Endothelial cell of umbilical vein (primary cell): ENCODE data around the gene RAX. TPM values are rescaled to one million over a fixed set of nuclear protein-coding genes. Genes with fewer than 3 reads are reported as not detected.

Source experiments
- BruUV-seq: library from RNA; stranded (reverse); fragments of 400-500 nt; replicated peaks from 2 replicates; lab custom pipeline; 2021; lab: Mats Ljungman, UMichigan
- CTCF ChIA-PET: fragments of 300-600, 350-600 bp; sonication (Branson Sonifier 250); formaldehyde crosslinking; loops from one replicate; lab custom pipeline; 2021; ENCODE audit warnings: antibody characterized with exemption, inconsistent platforms; lab: Charles Lee
- POLR2A ChIA-PET: fragments of 300-600, 350-600 bp; sonication (Branson Sonifier 250); formaldehyde crosslinking; loops from one replicate; lab custom pipeline; 2021; ENCODE audit warnings: antibody characterized with exemption, inconsistent platforms; lab: Charles Lee
- DNase-seq: peaks from one replicate; pipeline ENCODE4 v3.0.0-alpha.2; 2011; ENCODE audit warnings: low read depth, low spot score
- FAIRE-seq: peaks from 2 replicates; lab custom pipeline; 2011; peaks lifted over from hg19 to GRCh38; lab: Jason Lieb, UNC
- H2AFZ ChIP-seq: 2 replicates; pipeline ENCODE4 v1.6.0; 2012; ENCODE audit warnings: low read depth, low read length, control low read depth, inconsistent platforms
- H3K27ac ChIP-seq: 2 replicates; pipeline ENCODE4 v1.5.1; 2011; ENCODE audit warnings: low read depth, mild to moderate bottlenecking, control low read depth, low read length, moderate library complexity; ENCODE audit not compliant: insufficient read depth
- H3K27me3 ChIP-seq, 2 experiments: 2 replicates each; pipeline versions ENCODE4 v1.6.0 to v1.6.1; 2011; ENCODE audit warnings: low read length in 2 of 2, mixed read lengths in 1 of 2; ENCODE audit not compliant: control insufficient read depth in 2 of 2, insufficient read depth in 2 of 2
- H3K36me3 ChIP-seq, 2 experiments: 2 replicates in 1 of 2; 3 replicates in 1 of 2; pipeline ENCODE4 v1.5.1; 2011; ENCODE audit warnings: low read length in 2 of 2, mild to moderate bottlenecking in 1 of 2, moderate library complexity in 1 of 2; ENCODE audit not compliant: control insufficient read depth in 2 of 2, insufficient read depth in 2 of 2; ENCODE audit errors: extremely low read depth in 1 of 2
- H3K4me1 ChIP-seq: 3 replicates; pipeline ENCODE4 v1.5.1; 2011; ENCODE audit warnings: mild to moderate bottlenecking, low read length; ENCODE audit not compliant: control insufficient read depth, insufficient read depth; ENCODE audit errors: extremely low read depth
- H3K4me2 ChIP-seq: 2 replicates; pipeline ENCODE4 v1.6.1; 2011; ENCODE audit warnings: low read length, control low read depth, mixed read lengths; ENCODE audit not compliant: insufficient read depth
- H3K4me3 ChIP-seq, 3 experiments: fragments of 200-600 bp in 1 of 3; sonication (generic), shearing (Covaris generic) in 1 of 3; replicated peaks in 1 of 3; 2 replicates each; pipeline ENCODE4 v1.5.1; 2011 to 2016; ENCODE audit warnings: control low read depth in 3 of 3, low read length in 3 of 3, mild to moderate bottlenecking in 2 of 3, inconsistent platforms in 1 of 3, low read depth in 1 of 3, moderate library complexity in 1 of 3; ENCODE audit not compliant: insufficient read depth in 1 of 3
- H3K79me2 ChIP-seq: 2 replicates; pipeline ENCODE4 v1.6.0; 2012; ENCODE audit warnings: low read length, inconsistent platforms; ENCODE audit not compliant: control insufficient read depth, insufficient read depth
- H3K9ac ChIP-seq: replicated peaks from 2 replicates; pipeline ENCODE3; 2011; ENCODE audit warnings: low read length, control low read depth; ENCODE audit not compliant: insufficient read depth; ENCODE audit errors: extremely low read depth
- H3K9me1 ChIP-seq: replicated peaks from 3 replicates; pipeline ENCODE4 v1.6.0; 2011; ENCODE audit warnings: mild to moderate bottlenecking, low read length; ENCODE audit not compliant: control insufficient read depth, insufficient read depth; ENCODE audit errors: extremely low read depth
- H3K9me3 ChIP-seq: replicated peaks from 2 replicates; pipeline ENCODE4 v1.5.1; 2012; ENCODE audit warnings: low read length, inconsistent platforms; ENCODE audit not compliant: control insufficient read depth, insufficient read depth
- H4K20me1 ChIP-seq: replicated peaks from 2 replicates; pipeline ENCODE3; 2011; ENCODE audit warnings: mild to moderate bottlenecking, low read length; ENCODE audit not compliant: control insufficient read depth, insufficient read depth; ENCODE audit errors: extremely low read depth
- EZH2 ChIP-seq: IDR thresholded peaks from 2 replicates; pipeline ENCODE4 v1.6.1; 2012; ENCODE audit warnings: borderline replicate concordance, low read depth, mild to moderate bottlenecking, moderate library complexity, low read length, inconsistent platforms; ENCODE audit not compliant: severe bottlenecking
- GATA2 ChIP-seq: IDR thresholded peaks from 2 replicates; pipeline ENCODE4 v1.7.0; 2011; ENCODE audit warnings: low read depth, mild to moderate bottlenecking, moderate library complexity, mixed read lengths, low read length; ENCODE audit not compliant: insufficient read length, insufficient read depth
- POLR2A ChIP-seq: IDR thresholded peaks from 2 replicates; pipeline ENCODE4 v1.6.1; 2012; ENCODE audit warnings: low read depth, mild to moderate bottlenecking, control low read depth, low read length
- dilution Hi-C: fragments of 300-500 bp; cut with MboI; formaldehyde crosslinking; loops from one replicate; pipeline ENCODE4 v1.15.0; 2019; ENCODE audit warnings: low sequenced_read_pairs; ENCODE audit not compliant: extremely low pct_ligation_motif_present
- intact Hi-C: fragments of 100-400 bp; cut with micrococcal nuclease; formaldehyde crosslinking; loops from one replicate; pipeline ENCODE4 v1.10.0; 2022
- polyA plus RNA-seq, 4 experiments: library from polyadenylated mRNA; depleted of rRNA in 3 of 4; stranded (reverse) in 3 of 4; unstranded in 1 of 4; fragments of >200 nt; gene quantifications; 2 replicates each; pipeline versions ENCODE4 v1.2.1 to v1.2.3, GENCODE V29; 2011 to 2012; ENCODE audit warnings: missing spikeins in 1 of 4
- total RNA-seq: library from RNA; stranded (reverse); gene quantifications from 2 replicates; pipeline ENCODE4 v1.2.3, GENCODE V29; 2021

Gene RAX
- total and polyA plus RNA-seq, 2 donors (not counting 3 experiments of a cell fraction or from before 2014, with no cell fraction given) = not detected

DNA sequence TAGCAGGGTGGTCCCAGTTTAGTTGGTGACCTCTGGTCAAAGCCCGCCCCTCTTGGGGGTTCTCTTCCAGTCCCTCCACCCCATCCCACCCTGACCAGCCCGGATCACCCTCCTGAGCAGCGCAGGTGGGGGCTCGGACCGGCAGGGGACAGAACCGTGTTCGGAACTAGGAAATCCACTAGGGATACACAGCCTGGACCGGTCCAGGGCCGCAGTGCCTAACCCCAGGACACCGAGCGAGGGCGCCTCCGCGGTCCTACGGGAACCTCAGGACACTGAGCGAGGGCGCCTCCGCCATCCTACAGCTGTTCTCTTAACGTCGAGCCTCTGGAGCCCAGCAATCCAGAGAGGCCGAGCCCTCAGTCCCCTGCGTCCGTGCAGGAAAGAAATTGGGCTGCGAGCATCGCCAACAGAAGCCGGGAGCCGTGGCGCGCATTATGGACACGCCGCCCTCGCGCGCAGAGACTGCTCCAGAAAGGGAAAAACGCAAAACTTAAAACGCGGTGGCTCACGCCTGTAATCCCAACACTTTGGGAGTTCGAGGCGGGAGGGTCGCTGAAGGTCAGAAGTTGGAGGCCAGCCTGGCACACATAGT, 8.5 kb downstream of the RAX start:
- no peaks in the 10 kb centered on the region for H3K36me3 ChIP-seq
- no peaks in the 10 kb centered on the region for H4K20me1 ChIP-seq
- H3K4me1 ChIP-seq = no peaks in the 10 kb centered on the region
- no peaks in the 10 kb centered on the region for H3K79me2 ChIP-seq
- DNase-seq (no peak), FAIRE-seq (no peak)
- no peak overlapping the region for H3K9ac ChIP-seq
- peaks cover 62 to 66% of the 10 kb centered on the region in 2 experiments for H3K27me3 ChIP-seq
- H3K9me1 ChIP-seq = no peaks in the 10 kb centered on the region
- BruUV-seq = no TSS peak
- dilution Hi-C loops = no loop called here
- H3K9me3 ChIP-seq = no peaks in the 10 kb centered on the region
- no peak overlapping the region for H2AFZ ChIP-seq
- H3K4me2 ChIP-seq = no peak overlapping the region
- intact Hi-C loops = no loop called here
- CTCF ChIA-PET = interaction anchor here (0.8 to 3.0 kb wide), 6 partner anchors 11 to 137 kb away, joined by 3 to 9 read pairs (median 6); no protein-coding TSS in a partner anchor
- TF ChIP-seq GATA2 (no peak), EZH2 (peak; percentile 11)
- no peak overlapping the region for H3K27ac ChIP-seq
- no peak overlapping the region for H3K4me3 ChIP-seq
- POLR2A ChIA-PET = no interaction called here

DNA sequence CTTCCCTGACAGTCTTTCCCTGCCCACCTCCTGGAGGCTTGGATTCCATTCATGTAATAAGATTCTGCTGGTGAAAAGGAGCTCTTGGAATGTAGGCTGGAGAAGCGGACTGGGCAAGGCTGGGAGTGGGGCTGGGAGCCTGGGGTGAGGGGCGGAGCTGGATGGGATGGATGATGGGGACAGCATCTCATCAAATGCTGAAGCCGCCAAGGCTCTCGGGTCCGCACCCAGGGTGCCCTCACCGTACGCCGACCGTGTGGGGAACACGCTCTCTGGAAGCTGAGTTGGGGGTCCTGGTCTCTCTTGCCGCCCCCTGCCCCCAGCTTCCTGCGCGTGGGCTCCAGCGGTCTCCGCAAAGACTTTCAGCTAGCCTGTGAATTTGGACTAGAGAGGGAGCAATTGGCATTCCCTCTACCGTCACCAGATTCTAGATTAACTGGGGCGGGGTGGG, 9.1 kb downstream of the RAX start:
- no peaks in the 10 kb centered on the region for H4K20me1 ChIP-seq
- H3K9ac ChIP-seq = no peak overlapping the region
- DNase-seq (no peak), FAIRE-seq (no peak)
- intact Hi-C loops (no loop called here), dilution Hi-C loops (no loop called here)
- no peaks in the 10 kb centered on the region for H3K9me3 ChIP-seq
- CTCF ChIA-PET = interaction anchor here (0.6 to 3.0 kb wide), 5 partner anchors 11 to 79 kb away, joined by 3 to 9 read pairs (median 4); no protein-coding TSS in a partner anchor
- H2AFZ ChIP-seq = no peak overlapping the region
- TF ChIP-seq GATA2 (no peak), EZH2 (peak; percentile 72), POLR2A (no peak)
- POLR2A ChIA-PET = no interaction called here
- H3K4me2 ChIP-seq = no peak overlapping the region
- no peak overlapping the region for H3K27ac ChIP-seq
- H3K9me1 ChIP-seq = no peaks in the 10 kb centered on the region
- H3K79me2 ChIP-seq = no peaks in the 10 kb centered on the region
- H3K4me1 ChIP-seq = no peaks in the 10 kb centered on the region
- peaks cover 57 to 61% of the 10 kb centered on the region in 2 experiments for H3K27me3 ChIP-seq
- no TSS peak for BruUV-seq
- no peaks in the 10 kb centered on the region for H3K36me3 ChIP-seq
- no peak overlapping the region for H3K4me3 ChIP-seq
